ENCODE results near the gene UBQLNL.

The UBQLNL gene, protein sequence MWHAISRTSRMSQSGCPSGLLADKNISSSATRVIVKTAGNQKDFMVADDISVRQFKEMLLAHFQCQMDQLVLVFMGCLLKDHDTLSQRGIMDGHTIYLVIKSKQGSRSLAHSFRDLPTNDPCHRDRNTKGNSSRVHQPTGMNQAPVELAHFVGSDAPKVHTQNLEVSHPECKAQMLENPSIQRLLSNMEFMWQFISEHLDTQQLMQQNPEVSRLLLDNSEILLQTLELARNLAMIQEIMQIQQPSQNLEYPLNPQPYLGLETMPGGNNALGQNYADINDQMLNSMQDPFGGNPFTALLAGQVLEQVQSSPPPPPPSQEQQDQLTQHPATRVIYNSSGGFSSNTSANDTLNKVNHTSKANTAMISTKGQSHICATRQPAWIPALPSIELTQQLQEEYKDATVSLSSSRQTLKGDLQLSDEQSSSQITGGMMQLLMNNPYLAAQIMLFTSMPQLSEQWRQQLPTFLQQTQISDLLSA

GRCh38 chr11:5516599-5516998 is at the start of gene UBQLNL:
TSS of gene UBQLNL (minus strand) at chr11:5516699. CDS start at chr11:5516441, 258 bp downstream.
- DNase-seq (ENCODE audit: low read depth, low spot score): no peak

GRCh38 chr11:5564259-5565019 is 47.9 kb upstream of the UBQLNL start:
- no peak for DNase-seq (ENCODE audit: low read depth, low spot score)

DNA sequence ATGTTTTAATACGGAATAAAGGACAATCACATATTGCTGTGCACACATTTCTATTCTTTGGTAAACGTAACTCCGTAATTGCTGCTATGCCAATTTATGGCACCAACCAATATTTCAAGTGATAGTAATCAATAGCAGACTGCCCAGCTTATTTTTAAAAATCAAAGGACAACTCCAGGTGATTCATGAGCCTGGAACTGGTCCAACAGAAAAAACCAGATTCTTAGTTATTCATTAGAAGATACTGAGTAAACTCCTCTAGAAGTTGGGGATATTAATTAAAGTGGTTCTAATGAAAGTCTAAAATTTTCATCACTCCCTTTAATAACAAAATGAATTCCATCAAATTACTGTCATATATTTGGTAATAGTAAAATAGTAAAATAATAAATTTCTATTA is 41.3 kb upstream of the UBQLNL start:
- no peak for DNase-seq (ENCODE audit: low read depth, low spot score)

DNA sequence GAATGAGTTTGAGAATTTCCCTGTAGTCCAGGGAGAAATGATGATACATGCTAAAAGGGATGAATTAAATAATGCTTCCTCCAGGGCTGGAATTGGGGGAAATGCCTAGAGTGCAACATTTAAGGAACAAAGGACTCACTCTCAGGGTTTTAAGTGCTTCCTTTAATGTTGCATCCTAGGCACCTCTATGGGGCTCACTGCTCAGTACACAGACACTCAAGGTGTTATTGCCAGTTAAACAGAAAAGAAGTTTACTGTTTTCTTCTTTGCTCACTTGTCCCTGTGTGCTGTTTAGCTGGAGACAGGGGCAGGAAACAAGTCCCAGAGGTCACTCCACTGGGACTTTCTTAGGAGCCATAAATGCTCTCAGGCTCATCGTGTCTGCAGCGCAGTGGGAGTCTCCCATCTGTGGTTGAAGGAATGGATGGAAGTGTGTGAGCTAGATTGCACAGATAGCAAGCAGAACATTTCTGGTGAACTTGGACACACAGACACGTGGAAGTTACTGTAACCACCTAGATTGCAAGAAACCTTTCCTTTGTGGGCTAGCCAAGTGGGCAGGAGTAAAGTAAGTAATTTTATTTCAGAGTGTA is 40.2 kb upstream of the UBQLNL start:
- DNase-seq (ENCODE audit: low read depth, low spot score): no peak

GRCh38 chr11:5553343-5553742 is 36.8 kb upstream of the UBQLNL start:
- no peak for DNase-seq (ENCODE audit: low read depth, low spot score)

DNA sequence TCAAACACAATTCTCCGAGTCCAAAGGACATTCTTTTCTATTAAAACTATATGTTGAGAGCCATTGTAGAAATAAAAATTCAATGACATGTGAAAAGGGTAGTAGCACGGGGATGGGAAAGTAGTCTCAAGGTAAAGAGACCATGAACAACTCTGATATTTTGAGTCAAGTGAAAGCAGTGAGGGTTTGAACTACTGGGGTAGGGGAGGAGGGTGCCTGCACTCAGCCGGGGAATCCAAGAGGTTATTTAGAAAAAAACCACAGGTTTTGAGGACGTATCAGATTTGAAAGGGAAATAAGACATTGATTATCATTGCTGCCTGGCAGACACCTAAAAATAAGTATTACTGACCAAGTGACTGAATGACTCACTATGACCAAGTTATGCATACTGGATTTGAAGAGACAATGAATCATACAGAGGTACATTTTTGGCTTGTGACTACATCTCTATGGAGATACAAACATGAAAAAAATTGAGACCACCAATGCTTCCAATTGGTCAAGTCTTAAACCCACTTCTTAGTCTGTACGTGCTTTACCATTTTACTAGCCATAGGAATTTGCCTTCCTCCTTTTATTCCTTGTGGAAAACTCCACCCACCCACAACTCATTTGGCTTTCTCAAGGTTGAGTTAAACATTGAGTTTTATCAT is 34.1 kb upstream of the UBQLNL start:
- DNase-seq (ENCODE audit: low read depth, low spot score): no peak

GRCh38 chr11:5548440-5548839 is 31.9 kb upstream of the UBQLNL start, which contains the start of gene OR52H1:
TSS of gene OR52H1 (minus strand) at chr11:5548540. CDS start at chr11:5545505, 3,035 bp downstream.
- DNase-seq (ENCODE audit: low read depth, low spot score): no peak

DNA sequence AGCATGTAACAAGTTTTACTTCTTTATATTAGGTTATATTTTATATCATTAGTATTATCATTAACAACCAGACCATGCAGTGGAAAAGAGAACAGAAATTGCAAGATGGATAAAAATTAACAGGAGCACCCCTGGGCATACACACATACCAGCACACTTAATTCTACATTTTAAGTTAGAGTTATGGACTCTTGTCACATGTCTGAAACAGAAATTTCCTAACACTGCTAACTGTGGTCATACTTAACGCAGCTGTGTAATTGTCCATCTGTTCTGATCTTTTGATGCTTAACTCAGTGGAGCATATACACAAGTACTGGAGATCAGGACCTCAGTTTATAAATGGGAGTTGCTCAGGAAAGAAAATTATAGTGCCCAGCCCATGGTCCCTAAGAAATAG is 31.5 kb upstream of the UBQLNL start:
- DNase-seq (ENCODE audit: low read depth, low spot score): no peak

DNA sequence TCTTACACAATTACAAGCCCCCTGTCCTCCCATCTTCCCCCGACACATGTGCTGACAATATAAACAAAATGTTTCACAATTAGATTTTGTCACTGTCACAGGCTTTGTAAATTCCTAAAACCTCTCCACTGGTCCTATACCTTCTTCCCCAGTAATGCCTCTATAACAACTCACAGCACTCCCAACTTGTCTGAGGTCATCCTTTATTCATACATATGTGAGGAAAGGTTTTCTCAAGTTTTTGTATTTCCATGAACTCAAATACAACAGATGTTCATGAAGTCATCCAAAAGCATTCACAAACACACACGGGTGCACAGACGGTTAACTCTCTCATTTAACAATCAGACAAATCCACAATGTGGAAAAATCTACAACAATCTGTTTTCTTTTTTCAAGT is 30.0 kb upstream of the UBQLNL start:
- no peak for DNase-seq (ENCODE audit: low read depth, low spot score)

DNA sequence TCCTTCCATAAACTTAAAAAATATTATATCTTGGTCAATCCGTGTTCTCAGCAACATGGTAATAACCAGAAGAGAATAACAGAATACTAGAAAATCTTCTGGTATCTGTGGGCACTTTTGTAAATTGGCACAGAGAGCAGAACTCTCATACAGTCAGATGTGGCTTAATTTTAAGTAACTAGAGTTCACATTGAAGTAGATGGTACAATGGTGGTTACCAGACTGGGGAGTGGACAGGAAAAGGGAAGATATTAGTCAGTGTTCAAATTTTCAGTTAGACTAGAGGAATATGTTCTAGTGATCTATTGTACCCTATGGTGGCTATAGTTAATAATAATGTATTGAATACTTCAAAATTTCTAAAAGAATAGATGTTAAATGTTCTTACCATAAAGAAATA is 24.9 kb upstream of the UBQLNL start:
- no peak for DNase-seq (ENCODE audit: low read depth, low spot score)

DNA sequence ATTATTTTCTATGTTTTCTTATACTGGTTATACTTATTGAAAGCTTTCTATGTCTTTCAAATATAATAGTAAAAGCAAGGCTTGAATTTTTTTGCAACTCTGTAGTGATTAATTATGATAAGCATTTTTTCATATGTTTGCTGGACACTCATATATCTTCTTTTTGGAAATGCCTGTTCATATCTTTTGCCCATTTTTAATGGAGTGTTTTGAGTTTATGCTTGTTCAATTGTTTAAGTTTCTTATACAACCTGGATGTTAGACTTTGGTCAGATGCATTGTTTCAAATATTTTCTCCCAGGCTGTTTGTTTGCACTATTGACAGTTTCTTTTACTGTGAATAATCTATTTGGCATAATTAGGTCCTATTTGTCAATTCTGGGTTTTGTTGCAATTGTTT is 20.0 kb upstream of the UBQLNL start:
- DNase-seq (ENCODE audit: low read depth, low spot score): no peak

- no peak for DNase-seq (ENCODE audit: low read depth, low spot score)
Measured at GRCh38 chr11:5534046-5534445, 17.5 kb upstream of the UBQLNL start.

GRCh38 chr11:5531053-5531831 is 14.7 kb upstream of the UBQLNL start:
- no peak for DNase-seq (ENCODE audit: low read depth, low spot score)

DNA sequence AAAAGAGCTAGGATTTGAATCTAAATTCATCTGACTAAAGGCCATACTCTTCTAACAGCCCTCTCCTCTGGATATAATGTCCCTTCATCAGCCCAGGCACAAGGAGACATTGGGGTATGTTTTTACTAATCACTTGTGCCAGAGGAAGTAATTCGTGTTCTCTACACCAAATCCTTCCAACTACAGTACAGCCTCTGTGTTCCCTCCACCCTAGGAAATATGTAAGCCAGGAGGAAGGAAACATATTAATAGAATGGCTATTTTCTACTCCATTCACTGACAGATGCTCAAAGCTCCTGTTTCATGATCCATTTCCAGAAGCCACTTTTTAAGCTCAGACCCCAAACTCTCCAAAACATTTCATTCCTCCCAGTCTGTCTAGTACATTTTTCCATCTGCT is 12.0 kb upstream of the UBQLNL start:
- DNase-seq (ENCODE audit: low read depth, low spot score): no peak

DNA sequence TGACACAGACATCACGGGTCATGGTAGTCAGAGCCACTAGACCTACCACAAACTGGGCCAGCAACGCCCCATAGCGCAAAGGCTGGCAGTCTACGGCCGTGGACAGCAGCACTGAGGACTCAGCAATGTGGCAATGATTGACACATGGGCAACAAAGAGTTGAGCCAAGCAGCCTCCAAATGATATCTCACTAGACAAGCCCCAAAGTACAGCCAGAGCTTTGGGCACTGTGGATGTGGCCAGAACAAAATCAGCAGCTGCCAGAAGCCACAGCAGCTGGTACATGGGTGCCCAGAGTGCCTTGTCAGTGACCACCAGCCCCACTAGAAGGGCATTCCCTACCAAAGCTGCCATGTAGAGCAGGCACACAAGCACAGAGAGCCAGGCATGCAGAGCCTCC is 11.2 kb upstream of the UBQLNL start:
- no peak for DNase-seq (ENCODE audit: low read depth, low spot score)

GRCh38 chr11:5524756-5525155 is 8.3 kb upstream of the UBQLNL start:
- DNase-seq (ENCODE audit: low read depth, low spot score): no peak

GRCh38 chr11:5522308-5522707 is 5.8 kb upstream of the UBQLNL start:
- DNase-seq (ENCODE audit: low read depth, low spot score): no peak

- DNase-seq (ENCODE audit: low read depth, low spot score): no peak
Measured at GRCh38 chr11:5521540-5521939, 5.0 kb upstream of the UBQLNL start.

- no peak for DNase-seq (ENCODE audit: low read depth, low spot score)
Measured at GRCh38 chr11:5514841-5515240, 1.7 kb downstream of the UBQLNL start.

DNA sequence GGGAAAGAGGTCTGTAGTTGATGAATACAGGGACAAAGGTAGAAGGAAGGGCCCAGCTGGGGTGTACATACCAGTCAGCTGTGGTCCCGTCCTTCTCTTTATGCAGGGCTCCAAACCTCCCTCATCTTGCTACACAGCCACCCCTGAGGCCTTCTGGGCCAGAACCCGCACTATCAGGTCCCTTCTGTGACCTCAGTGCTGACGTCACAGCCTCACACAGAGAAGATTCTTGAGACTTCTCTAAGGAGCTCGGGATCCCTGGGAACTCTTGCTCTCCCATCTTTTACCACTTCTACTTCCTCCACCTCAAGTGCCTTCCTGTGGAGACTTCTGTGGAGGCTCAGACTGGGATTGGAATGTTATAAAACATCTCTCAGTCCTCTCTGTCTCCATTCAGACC is 6.7 kb downstream of the UBQLNL start, which contains the start of gene UBQLN3:
Gene UBQLN3, minus strand, starts transcription at position 155 of the 400 bp plus-strand sequence. CDS start 399 bp downstream, outside the sequence.
- no peak for DNase-seq (ENCODE audit: low read depth, low spot score)

DNA sequence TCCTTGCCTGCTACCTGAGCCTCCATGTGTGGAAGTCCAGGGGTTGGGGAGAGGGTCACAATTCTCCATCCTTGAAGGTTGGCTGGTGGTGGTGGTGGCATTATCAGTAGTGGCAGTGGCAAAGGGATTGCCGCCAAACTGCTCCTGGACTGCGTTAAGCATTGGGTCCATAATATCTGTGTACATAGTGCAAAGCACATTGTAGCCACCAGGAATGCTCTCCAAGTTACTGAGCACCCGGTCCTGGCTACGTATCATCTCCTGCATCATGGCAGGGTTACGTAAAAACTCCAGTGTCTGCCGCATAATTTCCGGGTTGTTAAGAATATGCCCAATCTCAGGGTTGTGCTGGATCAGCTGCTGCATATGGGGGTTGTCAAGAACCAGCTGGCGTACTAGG is 7.9 kb downstream of the UBQLNL start:
- DNase-seq (ENCODE audit: low read depth, low spot score): no peak

Data from ELF-1 (cell line).